AG04450 (cell line): ENCODE data around the gene SLC31A2. TPM values are rescaled to one million over a fixed set of nuclear protein-coding genes. Genes with fewer than 3 reads are reported as not detected.

Experiments used
- CTCF ChIA-PET: fragments of 300-600, 350-600 bp; formaldehyde crosslinking; extraction: SDS; loops from one replicate; lab custom pipeline; 2022; ENCODE audit warnings: antibody characterized with exemption, inconsistent platforms; lab: Charles Lee
- POLR2A ChIA-PET: fragments of 350-600 bp; formaldehyde crosslinking; extraction: SDS; loops from one replicate; lab custom pipeline; 2021; ENCODE audit warnings: antibody characterized with exemption, inconsistent platforms; lab: Yijun Ruan, JAX
- DNase-seq: peaks from one replicate; pipeline ENCODE4 v3.0.0-alpha.2; 2011; ENCODE audit warnings: low read depth, low spot score
- H3K27ac ChIP-seq: one replicate; pipeline ENCODE4 v1.5.1; 2012; ENCODE audit warnings: low read depth, low read length, control low read depth
- H3K27me3 ChIP-seq: one replicate; pipeline ENCODE4 v1.6.0; 2012; ENCODE audit warnings: low read length; ENCODE audit not compliant: control insufficient read depth, insufficient read depth
- H3K4me3 ChIP-seq: 2 replicates; pipeline ENCODE4 v1.5.1; 2011; ENCODE audit warnings: mild to moderate bottlenecking, low read depth, low read length, control low read depth
- H3K9me3 ChIP-seq: 2 replicates; pipeline ENCODE4 v1.5.1; 2012; ENCODE audit warnings: low read length; ENCODE audit not compliant: control insufficient read depth, insufficient read depth
- CTCF ChIP-seq: IDR thresholded peaks from 2 replicates; pipeline ENCODE4 v1.5.1; 2011; ENCODE audit warnings: low read depth, low read length, control low read depth, inconsistent platforms
- polyA plus RNA-seq: library from polyadenylated mRNA; depleted of rRNA; stranded (reverse); fragments of >200 nt; gene quantifications from 2 replicates; pipeline ENCODE4 v1.2.3, GENCODE V29; 2011; rRNA removed

Gene SLC31A2
- polyA plus RNA-seq, 1 experiment: 6.6 TPM

GRCh38 chr9:113210815-113211214 lies 60.0 kb downstream of the SLC31A2 start:
- ChIA-PET POLR2A (no interaction called here), CTCF (no interaction called here)
- no peak for DNase-seq
- Histone ChIP-seq H3K9me3 (no peaks in the 10 kb centered on the region), H3K4me3 (no peak overlapping the region), H3K27me3 (no peaks in the 10 kb centered on the region), H3K27ac (no peak overlapping the region)
- no peak for TF ChIP-seq CTCF

Other genes starting within 250 kb of the SLC31A2 start
- 1.3 and 1.5 TPM in 2 replicates for gene ZNF883, start 138.8 kb upstream of the SLC31A2 start, polyA plus RNA-seq
- gene ZFP37, start 94.3 kb upstream of the SLC31A2 start, polyA plus RNA-seq: 1.7 and 2.0 TPM in 2 replicates
- gene FKBP15, start 70.3 kb downstream of the SLC31A2 start, polyA plus RNA-seq: 27.8 and 28.5 TPM in 2 replicates
- gene SLC31A1, start 70.5 kb downstream of the SLC31A2 start, polyA plus RNA-seq: 34.6 and 38.4 TPM in 2 replicates
- 38.0 and 52.6 TPM in 2 replicates for gene CDC26, start 124.6 kb downstream of the SLC31A2 start, polyA plus RNA-seq
- gene PRPF4, start 124.7 kb downstream of the SLC31A2 start, polyA plus RNA-seq: 20.1 and 20.9 TPM in 2 replicates
- gene RNF183, start 152.4 kb downstream of the SLC31A2 start, polyA plus RNA-seq: not detected in 2 replicates
- 0.97 and 1.5 TPM in 2 replicates for gene WDR31, start 189.3 kb downstream of the SLC31A2 start, polyA plus RNA-seq
- gene BSPRY, start 198.5 kb downstream of the SLC31A2 start, polyA plus RNA-seq: not detected in 2 replicates
- gene HDHD3, start 226.0 kb downstream of the SLC31A2 start, polyA plus RNA-seq: 7.2 and 7.4 TPM in 2 replicates